Measurements from ENCODE around the gene PGP.
A peak's percentile ranks its signal among the peaks of the same experiment; 100 is the strongest.

Gene PGP

GRCh38 chr16:2236337-2237101 is 21.9 kb upstream of the PGP start, which contains the start of gene DNASE1L2:
Gene DNASE1L2 (plus strand): TSS chr16:2236444. CDS start chr16:2236817, 373 bp downstream.
- DNase-seq: no peak

GRCh38 chr16:2235695-2236336 is 21.2 kb upstream of the PGP start:
- no peak for DNase-seq

GRCh38 chr16:2235234-2235651 is 20.6 kb upstream of the PGP start:
- DNase-seq: no peak

GRCh38 chr16:2234813-2235170 is 20.2 kb upstream of the PGP start:
- DNase-seq: no peak

- no peak for DNase-seq
Observed at GRCh38 chr16:2233872-2234812, 19.5 kb upstream of the PGP start.

- DNase-seq: no peak
Observed at GRCh38 chr16:2233046-2233775, 18.6 kb upstream of the PGP start.

GRCh38 chr16:2232094-2232990 is 17.7 kb upstream of the PGP start:
- DNase-seq: no peak

GRCh38 chr16:2231016-2231931 is 16.6 kb upstream of the PGP start:
- DNase-seq: no peak

GRCh38 chr16:2230376-2230775 is 15.7 kb upstream of the PGP start:
- DNase-seq: no peak

- DNase-seq: no peak
Observed at GRCh38 chr16:2229632-2230250, 15.1 kb upstream of the PGP start.

GRCh38 chr16:2229091-2229490 is 14.5 kb upstream of the PGP start:
- no peak for DNase-seq

- DNase-seq: no peak
Observed at GRCh38 chr16:2228161-2228824, 13.7 kb upstream of the PGP start.

GRCh38 chr16:2226918-2227317 is 12.3 kb upstream of the PGP start:
- DNase-seq: no peak

GRCh38 chr16:2226245-2226793 is 11.7 kb upstream of the PGP start:
- no peak for DNase-seq

- no peak for DNase-seq
Observed at GRCh38 chr16:2223942-2224486, 9.4 kb upstream of the PGP start.

GRCh38 chr16:2223221-2223941 is 8.7 kb upstream of the PGP start, which contains the start of gene E4F1:
Gene E4F1 (plus strand): TSS chr16:2223591. CDS start chr16:2223614, 23 bp downstream.
- peak; percentile 99 for DNase-seq

- DNase-seq: no peak
Observed at GRCh38 chr16:2216330-2216729, 1.7 kb upstream of the PGP start.

Measured in NCI-H2171 (cell line).